Glutamatergic neuron (in vitro differentiated cells): Measurements from ENCODE around the gene H6PD. TPM values are rescaled to one million over a fixed set of nuclear protein-coding genes. Genes with fewer than 3 reads are reported as not detected.

Experiments used
- DNase-seq: peaks from one replicate; pipeline ENCODE4 v3.0.0; 2022
- H3K27ac Mint-ChIP-seq: one replicate; pipeline ENCODE4 v1.8.0; 2020; ENCODE audit warnings: mild to moderate bottlenecking, mixed read lengths, inconsistent platforms; ENCODE audit not compliant: unreplicated experiment
- H3K27me3 Mint-ChIP-seq: one replicate; pipeline ENCODE4 v1.8.0; 2020; ENCODE audit warnings: mild to moderate bottlenecking, moderate library complexity, mixed read lengths, inconsistent platforms; ENCODE audit not compliant: unreplicated experiment
- H3K36me3 Mint-ChIP-seq: one replicate; pipeline ENCODE4 v1.8.0; 2020; ENCODE audit warnings: mild to moderate bottlenecking, mixed read lengths, inconsistent platforms; ENCODE audit not compliant: unreplicated experiment
- H3K4me1 Mint-ChIP-seq: one replicate; pipeline ENCODE4 v1.8.0; 2020; ENCODE audit warnings: mild to moderate bottlenecking, low read depth, mixed read lengths, inconsistent platforms; ENCODE audit not compliant: unreplicated experiment
- H3K4me3 Mint-ChIP-seq: one replicate; pipeline ENCODE4 v1.8.0; 2020; ENCODE audit warnings: mild to moderate bottlenecking, mixed read lengths, inconsistent platforms; ENCODE audit not compliant: unreplicated experiment
- H3K9me3 Mint-ChIP-seq: one replicate; pipeline ENCODE4 v1.8.0; 2020; ENCODE audit warnings: mild to moderate bottlenecking, moderate library complexity, mixed read lengths, inconsistent platforms; ENCODE audit not compliant: unreplicated experiment
- total RNA-seq: library from RNA; stranded (reverse); fragmentation: NEBNext Ultra II Directional; extraction: Animal tissue kit (Norgen Biotek cat#: 25700); gene quantifications from one replicate; pipeline ENCODE4 v1.2.1, GENCODE V29; 2021; ENCODE audit not compliant: unreplicated experiment
- TF ChIP-seq, protein P1 (sequence below): fragments of 200-600 bp; sonication (generic); IDR thresholded peaks from one replicate; pipeline ENCODE4 v1.5.0; 2021; ENCODE audit not compliant: partially characterized antibody, unreplicated experiment

Gene H6PD
- total RNA-seq, 1 donor from 2014 or later: 5.0 TPM

DNA sequence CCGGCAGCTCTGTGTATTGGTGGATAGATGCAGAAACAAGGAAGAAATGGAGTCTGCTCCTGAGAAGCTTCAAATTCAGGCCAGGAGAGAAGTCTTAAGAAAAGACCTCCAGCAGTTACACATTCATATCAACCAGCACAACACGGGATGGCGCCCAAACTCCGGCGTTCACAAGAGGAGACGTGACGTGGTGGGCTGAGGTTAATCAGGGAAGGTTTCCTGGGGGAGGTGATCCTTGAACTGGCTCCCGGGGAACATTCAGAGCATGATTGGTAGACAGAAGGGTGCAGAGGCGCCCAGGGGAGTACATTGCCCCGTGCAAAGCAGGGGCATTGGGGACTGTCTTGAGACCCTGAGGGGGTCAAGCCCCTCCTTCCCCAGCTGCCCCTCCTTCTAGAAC is 30.5 kb downstream of the H6PD start:
- Mint-ChIP-seq H3K9me3 (peaks cover 4% of the 10 kb centered on the region), H3K36me3 (peaks cover 6% of the 10 kb centered on the region), H3K27ac (no peak overlapping the region), H3K4me3 (no peak overlapping the region), H3K27me3 (peaks cover 13% of the 10 kb centered on the region), H3K4me1 (peaks cover 25% of the 10 kb centered on the region)
- TF ChIP-seq, protein P1, sequence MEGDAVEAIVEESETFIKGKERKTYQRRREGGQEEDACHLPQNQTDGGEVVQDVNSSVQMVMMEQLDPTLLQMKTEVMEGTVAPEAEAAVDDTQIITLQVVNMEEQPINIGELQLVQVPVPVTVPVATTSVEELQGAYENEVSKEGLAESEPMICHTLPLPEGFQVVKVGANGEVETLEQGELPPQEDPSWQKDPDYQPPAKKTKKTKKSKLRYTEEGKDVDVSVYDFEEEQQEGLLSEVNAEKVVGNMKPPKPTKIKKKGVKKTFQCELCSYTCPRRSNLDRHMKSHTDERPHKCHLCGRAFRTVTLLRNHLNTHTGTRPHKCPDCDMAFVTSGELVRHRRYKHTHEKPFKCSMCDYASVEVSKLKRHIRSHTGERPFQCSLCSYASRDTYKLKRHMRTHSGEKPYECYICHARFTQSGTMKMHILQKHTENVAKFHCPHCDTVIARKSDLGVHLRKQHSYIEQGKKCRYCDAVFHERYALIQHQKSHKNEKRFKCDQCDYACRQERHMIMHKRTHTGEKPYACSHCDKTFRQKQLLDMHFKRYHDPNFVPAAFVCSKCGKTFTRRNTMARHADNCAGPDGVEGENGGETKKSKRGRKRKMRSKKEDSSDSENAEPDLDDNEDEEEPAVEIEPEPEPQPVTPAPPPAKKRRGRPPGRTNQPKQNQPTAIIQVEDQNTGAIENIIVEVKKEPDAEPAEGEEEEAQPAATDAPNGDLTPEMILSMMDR: no peak
- no peak for DNase-seq

DNA sequence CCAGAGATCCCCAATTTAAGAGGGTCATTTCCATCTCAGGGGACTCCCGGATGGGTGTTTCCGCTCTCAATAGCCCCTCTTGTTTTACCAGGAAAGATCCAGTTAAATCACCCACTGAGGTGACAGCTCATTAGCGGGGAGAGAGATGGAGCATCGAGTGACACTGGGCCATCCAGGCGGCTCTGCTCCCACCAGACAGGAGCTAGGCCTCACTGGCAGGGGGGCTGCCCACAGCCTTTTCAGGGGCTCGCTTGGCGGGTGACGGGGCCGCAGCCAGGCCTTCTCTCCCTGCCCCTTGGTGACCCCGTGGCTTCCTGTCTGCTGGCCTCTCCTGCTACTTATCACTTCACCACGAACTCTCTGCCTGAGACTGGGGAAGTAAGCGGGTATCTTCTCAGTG is 31.4 kb downstream of the H6PD start:
- Mint-ChIP-seq H3K4me3 (no peak overlapping the region), H3K27ac (no peak overlapping the region), H3K9me3 (peaks cover 4% of the 10 kb centered on the region), H3K27me3 (peaks cover 13% of the 10 kb centered on the region), H3K4me1 (peaks cover 31% of the 10 kb centered on the region), H3K36me3 (no peaks in the 10 kb centered on the region)
- DNase-seq: no peak
- TF ChIP-seq, protein P1: no peak

DNA sequence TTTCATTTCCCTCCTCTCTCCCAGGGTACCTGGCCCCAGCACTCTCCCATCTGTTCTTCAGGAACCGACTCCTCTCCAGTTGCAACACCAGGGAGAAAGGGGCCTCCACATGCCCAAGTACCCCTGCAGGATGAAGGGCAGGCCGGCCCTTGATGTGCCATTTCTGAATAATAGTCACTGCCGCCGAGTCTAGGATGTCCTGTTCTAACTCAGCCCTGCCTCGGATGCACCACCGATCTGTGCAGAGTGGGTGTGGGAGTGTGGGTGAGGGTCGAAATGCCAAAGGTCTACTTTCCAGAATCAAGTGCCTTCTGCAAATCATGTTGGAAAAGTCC is 32.7 kb downstream of the H6PD start:
- Mint-ChIP-seq H3K27me3 (peaks cover 12% of the 10 kb centered on the region), H3K4me1 (peaks cover 38% of the 10 kb centered on the region), H3K36me3 (no peaks in the 10 kb centered on the region), H3K27ac (peak overlapping the region; percentile 64), H3K4me3 (peak overlapping the region; percentile 68), H3K9me3 (peaks cover 2% of the 10 kb centered on the region)
- TF ChIP-seq, protein P1: peak; percentile 48
- DNase-seq: no peak

DNA sequence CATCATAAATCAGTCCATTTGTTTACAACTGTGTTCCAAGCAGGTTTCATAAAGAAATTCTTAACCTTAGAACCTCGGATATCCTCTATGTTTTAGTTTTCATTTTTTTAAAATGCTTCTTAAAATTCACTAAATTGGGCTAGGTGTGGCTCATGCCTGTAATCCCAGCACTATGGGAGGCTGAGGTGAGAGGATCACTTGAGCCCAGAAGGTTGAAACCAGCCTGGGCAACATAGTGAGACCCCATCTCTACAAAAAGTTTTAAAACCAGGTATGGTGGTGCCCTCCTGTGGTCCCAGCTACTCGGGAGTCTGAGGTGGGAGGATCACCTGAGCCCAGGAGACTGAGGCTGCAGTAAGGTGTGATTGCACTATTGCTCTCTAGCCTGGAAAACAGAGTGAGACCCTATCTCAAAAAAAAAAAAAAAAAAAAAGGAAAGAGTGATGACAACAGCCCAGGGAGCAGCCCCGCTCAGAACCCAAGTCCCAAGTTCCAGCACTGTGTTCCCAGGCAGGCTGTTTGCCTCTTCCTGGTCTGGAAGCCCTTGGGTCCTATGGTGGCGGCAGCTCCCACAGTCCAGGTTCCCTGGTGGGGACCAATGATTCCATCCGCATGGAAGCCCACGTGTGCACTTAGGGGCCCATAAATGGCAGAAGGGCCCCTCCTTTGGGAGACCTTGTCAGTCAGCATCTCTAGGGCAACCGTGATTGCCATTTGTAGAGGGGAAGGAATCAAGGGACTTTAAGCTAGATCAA is 33.4 kb downstream of the H6PD start:
- no peak overlapping the region for H3K4me3 Mint-ChIP-seq
- peaks cover 11% of the 10 kb centered on the region for H3K27me3 Mint-ChIP-seq
- no peak for DNase-seq
- TF ChIP-seq, protein P1: no peak
- H3K4me1 Mint-ChIP-seq: peaks cover 38% of the 10 kb centered on the region
- no peak overlapping the region for H3K27ac Mint-ChIP-seq
- peaks cover 3% of the 10 kb centered on the region for H3K9me3 Mint-ChIP-seq
- no peaks in the 10 kb centered on the region for H3K36me3 Mint-ChIP-seq

DNA sequence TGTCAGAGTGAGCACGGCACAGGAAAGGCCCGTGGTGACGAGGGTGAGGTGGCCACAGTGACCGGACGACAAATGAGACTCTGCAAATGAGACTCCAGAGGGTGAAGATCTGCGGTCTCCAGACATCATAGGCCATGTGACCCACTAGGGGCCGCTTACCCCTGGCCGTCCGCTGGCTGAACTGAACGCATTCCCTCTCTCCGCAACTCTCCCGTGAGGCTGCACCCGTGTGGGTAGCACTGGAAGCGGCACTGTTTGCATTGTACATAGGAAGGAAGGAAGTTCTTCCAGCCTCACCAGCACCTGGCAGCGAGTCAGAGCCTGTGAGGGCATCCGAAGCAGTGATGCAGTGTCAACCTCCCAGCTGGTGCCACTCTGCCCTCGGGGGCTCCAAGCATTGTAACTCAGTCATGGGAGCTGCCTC is 34.5 kb downstream of the H6PD start:
- TF ChIP-seq, protein P1: no peak
- Mint-ChIP-seq H3K4me1 (peaks cover 38% of the 10 kb centered on the region), H3K9me3 (peaks cover 4% of the 10 kb centered on the region), H3K36me3 (no peaks in the 10 kb centered on the region), H3K27ac (peak overlapping the region; percentile 66), H3K27me3 (peaks cover 10% of the 10 kb centered on the region), H3K4me3 (no peak overlapping the region)
- no peak for DNase-seq
